ENCODE results near the gene AWAT2. TPM values are rescaled to one million over a fixed set of nuclear protein-coding genes. Genes with fewer than 3 reads are reported as not detected.
"Not testable (repeated sequence)": the region's sequence is repeated elsewhere in the genome, so short reads cannot be mapped to it uniquely, and the experiment has no call there.

Gene AWAT2
- total RNA-seq, 1 donor from 2014 or later: not detected

- no peak for TF ChIP-seq CTCF (conservative IDR thresholded peaks at IDR 0.05; ENCODE audit: low read depth, low read length)
- H3K4me3 ChIP-seq (ENCODE audit: low read depth, low read length): no peak overlapping the region
- DNase-seq (ENCODE audit: low read depth): no peak
These were observed 41.8 kb downstream of the AWAT2 start for GRCh38 chrX:70007946-70008345.

- DNase-seq (ENCODE audit: low read depth): no peak
- TF ChIP-seq CTCF (conservative IDR thresholded peaks at IDR 0.05; ENCODE audit: low read depth, low read length): no peak
- H3K4me3 ChIP-seq (ENCODE audit: low read depth, low read length): no peak overlapping the region
These were observed 47.9 kb downstream of the AWAT2 start for GRCh38 chrX:70001708-70002341.

GRCh38 chrX:70001269-70001668 is 48.5 kb downstream of the AWAT2 start:
- DNase-seq (ENCODE audit: low read depth): no peak
- no peak for TF ChIP-seq CTCF (conservative IDR thresholded peaks at IDR 0.05; ENCODE audit: low read depth, low read length)
- H3K4me3 ChIP-seq (ENCODE audit: low read depth, low read length): no peak overlapping the region

- not testable (repeated sequence) for DNase-seq (ENCODE audit: low read depth)
These were observed 51.4 kb downstream of the AWAT2 start for GRCh38 chrX:69998299-69998698.

GRCh38 chrX:69996113-69996468 is 53.6 kb downstream of the AWAT2 start:
- no peak for TF ChIP-seq CTCF (conservative IDR thresholded peaks at IDR 0.05; ENCODE audit: low read depth, low read length)
- H3K4me3 ChIP-seq (ENCODE audit: low read depth, low read length): no peak overlapping the region
- DNase-seq (ENCODE audit: low read depth): no peak

More at GRCh38 chrX:69998299-69998698, 51.4 kb downstream of the AWAT2 start:
- not testable (repeated sequence) for H3K4me3 ChIP-seq (ENCODE audit: low read depth, low read length)

GRCh38 chrX:69995362-69996112 is 54.2 kb downstream of the AWAT2 start:
- TF ChIP-seq CTCF (conservative IDR thresholded peaks at IDR 0.05; ENCODE audit: low read depth, low read length): no peak
- no peak for DNase-seq (ENCODE audit: low read depth)
- no peak overlapping the region for H3K4me3 ChIP-seq (ENCODE audit: low read depth, low read length)

- no peak for TF ChIP-seq CTCF (conservative IDR thresholded peaks at IDR 0.05; ENCODE audit: low read depth, low read length)
- DNase-seq (ENCODE audit: low read depth): no peak
- H3K4me3 ChIP-seq (ENCODE audit: low read depth, low read length): no peak overlapping the region
These were observed 56.2 kb downstream of the AWAT2 start for GRCh38 chrX:69993494-69993893.
